ENCODE data around the gene RAB10. TPM values are rescaled to one million over a fixed set of nuclear protein-coding genes. Genes with fewer than 3 reads are reported as not detected.

The RAB10 gene
- total and polyA plus RNA-seq, 4 donors, result 26.6 to 52.2 (median 41.6) TPM

DNA sequence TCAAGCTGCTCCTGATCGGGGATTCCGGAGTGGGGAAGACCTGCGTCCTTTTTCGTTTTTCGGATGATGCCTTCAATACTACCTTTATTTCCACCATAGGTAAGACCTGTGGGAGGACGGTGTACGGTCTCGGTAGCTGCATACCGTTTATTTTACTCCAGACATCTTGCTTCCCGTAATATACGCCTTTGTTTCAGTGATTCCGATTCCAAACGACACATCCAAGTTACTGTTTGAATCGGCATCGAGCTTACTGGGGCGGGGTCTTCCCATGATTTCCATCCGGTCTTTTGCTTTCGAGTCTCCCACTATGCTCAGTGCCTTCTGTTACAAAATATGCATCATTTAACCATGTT lies 731 bp downstream of the RAB10 start:
- no peaks in the 10 kb centered on the region for H3K9me3 ChIP-seq (ENCODE audit: control insufficient read depth in 4 of 4, low read length in 3 of 4)
- no peaks in the 10 kb centered on the region for H3K36me3 ChIP-seq (ENCODE audit: control insufficient read depth in 4 of 4, insufficient read depth in 3 of 4, low read depth in 1 of 4, low read length in 3 of 4)
- H3K27me3 ChIP-seq (ENCODE audit: control insufficient read depth in 4 of 4, insufficient read depth in 4 of 4, low read length in 3 of 4), result no peaks in the 10 kb centered on the region
- WGBS, result under 1% methylated on average over 18 of the region's 18 CpGs
- H3K27ac ChIP-seq (ENCODE audit: low read depth in 1 of 2, low read length in 2 of 2), result peak overlapping the region; percentile 93 to 98
- TF ChIP-seq RAD21 (IDR thresholded peaks at IDR 0.05) (no peak), EGR1 (IDR thresholded peaks at IDR 0.05; ENCODE audit: low read depth in 2 of 2) (no peak), HNF4A (conservative IDR thresholded peaks at IDR 0.05) (no peak), FOXA2 (IDR thresholded peaks at IDR 0.05) (no peak), JUND (IDR thresholded peaks at IDR 0.05) (no peak), FOXA1 (IDR thresholded peaks at IDR 0.05) (no peak), HNF4G (IDR thresholded peaks at IDR 0.05) (no peak), YY1 (IDR thresholded peaks at IDR 0.05) (no peak), GABPA (IDR thresholded peaks at IDR 0.05 in 1 of 2, conservative IDR thresholded peaks at IDR 0.05 in 1 of 2) (no peak), NR2F2 (IDR thresholded peaks at IDR 0.05) (no peak), SP1 (IDR thresholded peaks at IDR 0.05) (no peak), RXRA (IDR thresholded peaks at IDR 0.05) (no peak)
- TF ChIP-seq, protein P1, sequence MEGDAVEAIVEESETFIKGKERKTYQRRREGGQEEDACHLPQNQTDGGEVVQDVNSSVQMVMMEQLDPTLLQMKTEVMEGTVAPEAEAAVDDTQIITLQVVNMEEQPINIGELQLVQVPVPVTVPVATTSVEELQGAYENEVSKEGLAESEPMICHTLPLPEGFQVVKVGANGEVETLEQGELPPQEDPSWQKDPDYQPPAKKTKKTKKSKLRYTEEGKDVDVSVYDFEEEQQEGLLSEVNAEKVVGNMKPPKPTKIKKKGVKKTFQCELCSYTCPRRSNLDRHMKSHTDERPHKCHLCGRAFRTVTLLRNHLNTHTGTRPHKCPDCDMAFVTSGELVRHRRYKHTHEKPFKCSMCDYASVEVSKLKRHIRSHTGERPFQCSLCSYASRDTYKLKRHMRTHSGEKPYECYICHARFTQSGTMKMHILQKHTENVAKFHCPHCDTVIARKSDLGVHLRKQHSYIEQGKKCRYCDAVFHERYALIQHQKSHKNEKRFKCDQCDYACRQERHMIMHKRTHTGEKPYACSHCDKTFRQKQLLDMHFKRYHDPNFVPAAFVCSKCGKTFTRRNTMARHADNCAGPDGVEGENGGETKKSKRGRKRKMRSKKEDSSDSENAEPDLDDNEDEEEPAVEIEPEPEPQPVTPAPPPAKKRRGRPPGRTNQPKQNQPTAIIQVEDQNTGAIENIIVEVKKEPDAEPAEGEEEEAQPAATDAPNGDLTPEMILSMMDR (IDR thresholded peaks at IDR 0.05; ENCODE audit: low read depth, low read length, missing input control), result no peak
- TF ChIP-seq, protein P2, sequence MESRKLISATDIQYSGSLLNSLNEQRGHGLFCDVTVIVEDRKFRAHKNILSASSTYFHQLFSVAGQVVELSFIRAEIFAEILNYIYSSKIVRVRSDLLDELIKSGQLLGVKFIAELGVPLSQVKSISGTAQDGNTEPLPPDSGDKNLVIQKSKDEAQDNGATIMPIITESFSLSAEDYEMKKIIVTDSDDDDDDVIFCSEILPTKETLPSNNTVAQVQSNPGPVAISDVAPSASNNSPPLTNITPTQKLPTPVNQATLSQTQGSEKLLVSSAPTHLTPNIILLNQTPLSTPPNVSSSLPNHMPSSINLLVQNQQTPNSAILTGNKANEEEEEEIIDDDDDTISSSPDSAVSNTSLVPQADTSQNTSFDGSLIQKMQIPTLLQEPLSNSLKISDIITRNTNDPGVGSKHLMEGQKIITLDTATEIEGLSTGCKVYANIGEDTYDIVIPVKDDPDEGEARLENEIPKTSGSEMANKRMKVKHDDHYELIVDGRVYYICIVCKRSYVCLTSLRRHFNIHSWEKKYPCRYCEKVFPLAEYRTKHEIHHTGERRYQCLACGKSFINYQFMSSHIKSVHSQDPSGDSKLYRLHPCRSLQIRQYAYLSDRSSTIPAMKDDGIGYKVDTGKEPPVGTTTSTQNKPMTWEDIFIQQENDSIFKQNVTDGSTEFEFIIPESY (IDR thresholded peaks at IDR 0.05), result no peak
- TF ChIP-seq, protein P3, sequence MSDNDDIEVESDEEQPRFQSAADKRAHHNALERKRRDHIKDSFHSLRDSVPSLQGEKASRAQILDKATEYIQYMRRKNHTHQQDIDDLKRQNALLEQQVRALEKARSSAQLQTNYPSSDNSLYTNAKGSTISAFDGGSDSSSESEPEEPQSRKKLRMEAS (IDR thresholded peaks at IDR 0.05), result no peak
- TF ChIP-seq, protein P4, sequence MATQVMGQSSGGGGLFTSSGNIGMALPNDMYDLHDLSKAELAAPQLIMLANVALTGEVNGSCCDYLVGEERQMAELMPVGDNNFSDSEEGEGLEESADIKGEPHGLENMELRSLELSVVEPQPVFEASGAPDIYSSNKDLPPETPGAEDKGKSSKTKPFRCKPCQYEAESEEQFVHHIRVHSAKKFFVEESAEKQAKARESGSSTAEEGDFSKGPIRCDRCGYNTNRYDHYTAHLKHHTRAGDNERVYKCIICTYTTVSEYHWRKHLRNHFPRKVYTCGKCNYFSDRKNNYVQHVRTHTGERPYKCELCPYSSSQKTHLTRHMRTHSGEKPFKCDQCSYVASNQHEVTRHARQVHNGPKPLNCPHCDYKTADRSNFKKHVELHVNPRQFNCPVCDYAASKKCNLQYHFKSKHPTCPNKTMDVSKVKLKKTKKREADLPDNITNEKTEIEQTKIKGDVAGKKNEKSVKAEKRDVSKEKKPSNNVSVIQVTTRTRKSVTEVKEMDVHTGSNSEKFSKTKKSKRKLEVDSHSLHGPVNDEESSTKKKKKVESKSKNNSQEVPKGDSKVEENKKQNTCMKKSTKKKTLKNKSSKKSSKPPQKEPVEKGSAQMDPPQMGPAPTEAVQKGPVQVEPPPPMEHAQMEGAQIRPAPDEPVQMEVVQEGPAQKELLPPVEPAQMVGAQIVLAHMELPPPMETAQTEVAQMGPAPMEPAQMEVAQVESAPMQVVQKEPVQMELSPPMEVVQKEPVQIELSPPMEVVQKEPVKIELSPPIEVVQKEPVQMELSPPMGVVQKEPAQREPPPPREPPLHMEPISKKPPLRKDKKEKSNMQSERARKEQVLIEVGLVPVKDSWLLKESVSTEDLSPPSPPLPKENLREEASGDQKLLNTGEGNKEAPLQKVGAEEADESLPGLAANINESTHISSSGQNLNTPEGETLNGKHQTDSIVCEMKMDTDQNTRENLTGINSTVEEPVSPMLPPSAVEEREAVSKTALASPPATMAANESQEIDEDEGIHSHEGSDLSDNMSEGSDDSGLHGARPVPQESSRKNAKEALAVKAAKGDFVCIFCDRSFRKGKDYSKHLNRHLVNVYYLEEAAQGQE (IDR thresholded peaks at IDR 0.05), result no peak
- TF ChIP-seq, protein P5, sequence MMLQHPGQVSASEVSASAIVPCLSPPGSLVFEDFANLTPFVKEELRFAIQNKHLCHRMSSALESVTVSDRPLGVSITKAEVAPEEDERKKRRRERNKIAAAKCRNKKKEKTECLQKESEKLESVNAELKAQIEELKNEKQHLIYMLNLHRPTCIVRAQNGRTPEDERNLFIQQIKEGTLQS (IDR thresholded peaks at IDR 0.05), result no peak
- peak overlapping the region; percentile 76 to 99 (median 97) for H3K4me3 ChIP-seq (ENCODE audit: low read depth in 1 of 3, low read length in 3 of 3)
- H3K9ac ChIP-seq (ENCODE audit: low read depth in 1 of 2, low read length in 2 of 2), result peak overlapping the region; percentile 82 to 90
- DNase-seq (ENCODE audit: low spot score), result no peak
- peaks cover 11 to 22% (median 15%) of the 10 kb centered on the region in 4 donors for H3K4me1 ChIP-seq (ENCODE audit: control insufficient read depth in 4 of 4, insufficient read depth in 4 of 4, low read length in 3 of 4)

Measured in liver (tissue), 9 donors.